ENCODE data around the gene ENTPD8.
A peak's percentile ranks its signal among the peaks of the same experiment; 100 is the strongest.

Gene ENTPD8

DNA sequence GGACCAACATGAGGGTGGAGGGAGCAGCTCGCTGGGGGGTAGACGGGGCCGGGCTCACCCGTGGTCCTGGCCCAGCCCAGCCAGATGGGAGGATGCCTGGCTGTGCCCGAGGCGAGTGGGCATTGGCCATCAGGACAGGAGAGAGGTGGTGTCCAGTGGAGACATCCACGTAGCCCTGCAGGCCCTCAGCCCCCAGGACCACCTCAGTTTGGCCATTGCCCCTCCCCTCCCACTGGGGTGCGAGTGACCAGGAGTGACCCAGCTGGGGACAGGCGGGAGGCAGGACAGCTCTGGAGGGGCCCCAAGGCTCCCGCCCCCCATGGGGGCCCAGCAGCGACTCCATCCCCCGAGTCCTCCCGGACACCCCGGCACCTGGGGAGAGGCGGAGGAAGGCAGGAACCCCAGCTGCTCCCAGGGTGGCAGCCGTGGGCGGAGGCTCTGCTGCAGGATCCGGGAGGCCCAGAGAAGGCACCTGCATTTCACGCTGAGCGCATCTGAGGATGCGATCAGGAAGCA lies 9.7 kb downstream of the ENTPD8 start:
- no peak for ATAC-seq
- TF ChIP-seq, protein P1, sequence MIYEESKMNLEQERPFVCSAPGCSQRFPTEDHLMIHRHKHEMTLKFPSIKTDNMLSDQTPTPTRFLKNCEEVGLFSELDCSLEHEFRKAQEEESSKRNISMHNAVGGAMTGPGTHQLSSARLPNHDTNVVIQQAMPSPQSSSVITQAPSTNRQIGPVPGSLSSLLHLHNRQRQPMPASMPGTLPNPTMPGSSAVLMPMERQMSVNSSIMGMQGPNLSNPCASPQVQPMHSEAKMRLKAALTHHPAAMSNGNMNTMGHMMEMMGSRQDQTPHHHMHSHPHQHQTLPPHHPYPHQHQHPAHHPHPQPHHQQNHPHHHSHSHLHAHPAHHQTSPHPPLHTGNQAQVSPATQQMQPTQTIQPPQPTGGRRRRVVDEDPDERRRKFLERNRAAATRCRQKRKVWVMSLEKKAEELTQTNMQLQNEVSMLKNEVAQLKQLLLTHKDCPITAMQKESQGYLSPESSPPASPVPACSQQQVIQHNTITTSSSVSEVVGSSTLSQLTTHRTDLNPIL (CRISPR knock-in tag; IDR thresholded peaks at IDR 0.05; ENCODE audit: low read depth) = no peak
- no peak for TF ChIP-seq GLIS3 (CRISPR knock-in tag; IDR thresholded peaks at IDR 0.05)
- no peak for TF ChIP-seq ZNF70 (CRISPR knock-in tag; IDR thresholded peaks at IDR 0.05)
- no peak for TF ChIP-seq ISL1 (CRISPR knock-in tag; IDR thresholded peaks at IDR 0.05)
- TF ChIP-seq CSDC2 (CRISPR knock-in tag; IDR thresholded peaks at IDR 0.05) = no peak
- TF ChIP-seq ZFP30 (CRISPR knock-in tag; IDR thresholded peaks at IDR 0.05) = no peak
- no peak for TF ChIP-seq ZC3H10 (CRISPR knock-in tag; IDR thresholded peaks at IDR 0.05)
- TF ChIP-seq, protein P2, sequence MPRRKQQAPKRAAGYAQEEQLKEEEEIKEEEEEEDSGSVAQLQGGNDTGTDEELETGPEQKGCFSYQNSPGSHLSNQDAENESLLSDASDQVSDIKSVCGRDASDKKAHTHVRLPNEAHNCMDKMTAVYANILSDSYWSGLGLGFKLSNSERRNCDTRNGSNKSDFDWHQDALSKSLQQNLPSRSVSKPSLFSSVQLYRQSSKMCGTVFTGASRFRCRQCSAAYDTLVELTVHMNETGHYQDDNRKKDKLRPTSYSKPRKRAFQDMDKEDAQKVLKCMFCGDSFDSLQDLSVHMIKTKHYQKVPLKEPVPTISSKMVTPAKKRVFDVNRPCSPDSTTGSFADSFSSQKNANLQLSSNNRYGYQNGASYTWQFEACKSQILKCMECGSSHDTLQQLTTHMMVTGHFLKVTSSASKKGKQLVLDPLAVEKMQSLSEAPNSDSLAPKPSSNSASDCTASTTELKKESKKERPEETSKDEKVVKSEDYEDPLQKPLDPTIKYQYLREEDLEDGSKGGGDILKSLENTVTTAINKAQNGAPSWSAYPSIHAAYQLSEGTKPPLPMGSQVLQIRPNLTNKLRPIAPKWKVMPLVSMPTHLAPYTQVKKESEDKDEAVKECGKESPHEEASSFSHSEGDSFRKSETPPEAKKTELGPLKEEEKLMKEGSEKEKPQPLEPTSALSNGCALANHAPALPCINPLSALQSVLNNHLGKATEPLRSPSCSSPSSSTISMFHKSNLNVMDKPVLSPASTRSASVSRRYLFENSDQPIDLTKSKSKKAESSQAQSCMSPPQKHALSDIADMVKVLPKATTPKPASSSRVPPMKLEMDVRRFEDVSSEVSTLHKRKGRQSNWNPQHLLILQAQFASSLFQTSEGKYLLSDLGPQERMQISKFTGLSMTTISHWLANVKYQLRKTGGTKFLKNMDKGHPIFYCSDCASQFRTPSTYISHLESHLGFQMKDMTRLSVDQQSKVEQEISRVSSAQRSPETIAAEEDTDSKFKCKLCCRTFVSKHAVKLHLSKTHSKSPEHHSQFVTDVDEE (CRISPR knock-in tag; IDR thresholded peaks at IDR 0.05) = no peak
- no peak for TF ChIP-seq BACH2 (CRISPR knock-in tag; IDR thresholded peaks at IDR 0.05; ENCODE audit: borderline replicate concordance)
- no peak for TF ChIP-seq RARB (CRISPR knock-in tag; IDR thresholded peaks at IDR 0.05)
- no peak for TF ChIP-seq TOX (CRISPR knock-in tag; IDR thresholded peaks at IDR 0.05; ENCODE audit: borderline replicate concordance)
- no peak for TF ChIP-seq ZNF565 (CRISPR knock-in tag; conservative IDR thresholded peaks at IDR 0.05; ENCODE audit: low read depth)
- TF ChIP-seq, protein P3, sequence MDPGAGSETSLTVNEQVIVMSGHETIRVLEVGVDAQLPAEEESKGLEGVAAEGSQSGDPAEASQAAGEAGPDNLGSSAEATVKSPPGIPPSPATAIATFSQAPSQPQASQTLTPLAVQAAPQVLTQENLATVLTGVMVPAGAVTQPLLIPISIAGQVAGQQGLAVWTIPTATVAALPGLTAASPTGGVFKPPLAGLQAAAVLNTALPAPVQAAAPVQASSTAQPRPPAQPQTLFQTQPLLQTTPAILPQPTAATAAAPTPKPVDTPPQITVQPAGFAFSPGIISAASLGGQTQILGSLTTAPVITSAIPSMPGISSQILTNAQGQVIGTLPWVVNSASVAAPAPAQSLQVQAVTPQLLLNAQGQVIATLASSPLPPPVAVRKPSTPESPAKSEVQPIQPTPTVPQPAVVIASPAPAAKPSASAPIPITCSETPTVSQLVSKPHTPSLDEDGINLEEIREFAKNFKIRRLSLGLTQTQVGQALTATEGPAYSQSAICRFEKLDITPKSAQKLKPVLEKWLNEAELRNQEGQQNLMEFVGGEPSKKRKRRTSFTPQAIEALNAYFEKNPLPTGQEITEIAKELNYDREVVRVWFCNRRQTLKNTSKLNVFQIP (CRISPR knock-in tag; IDR thresholded peaks at IDR 0.05; ENCODE audit: borderline replicate concordance, low read depth) = no peak

GRCh38 chr9:137430723-137431415 lies 10.3 kb downstream of the ENTPD8 start:
- TF ChIP-seq ZNF8 (CRISPR knock-in tag; IDR thresholded peaks at IDR 0.05) (no peak), TCF4 (CRISPR knock-in tag; IDR thresholded peaks at IDR 0.05; ENCODE audit: borderline replicate concordance) (no peak), OSR1 (CRISPR knock-in tag; IDR thresholded peaks at IDR 0.05) (no peak), TOX (CRISPR knock-in tag; IDR thresholded peaks at IDR 0.05; ENCODE audit: borderline replicate concordance) (no peak), ZFP30 (CRISPR knock-in tag; IDR thresholded peaks at IDR 0.05) (no peak)
- TF ChIP-seq, protein P3 (CRISPR knock-in tag; IDR thresholded peaks at IDR 0.05; ENCODE audit: borderline replicate concordance, low read depth) = no peak
- no peak for ATAC-seq

- TF ChIP-seq ISL1 (CRISPR knock-in tag; IDR thresholded peaks at IDR 0.05) = no peak
- TF ChIP-seq, protein P3 (CRISPR knock-in tag; IDR thresholded peaks at IDR 0.05; ENCODE audit: borderline replicate concordance, low read depth) = no peak
- no peak for TF ChIP-seq ZNF70 (CRISPR knock-in tag; IDR thresholded peaks at IDR 0.05)
- TF ChIP-seq ARNTL (CRISPR knock-in tag; IDR thresholded peaks at IDR 0.05; ENCODE audit: borderline replicate concordance, low read depth) = no peak
- TF ChIP-seq TOX (CRISPR knock-in tag; IDR thresholded peaks at IDR 0.05; ENCODE audit: borderline replicate concordance) = no peak
- no peak for TF ChIP-seq ZFP30 (CRISPR knock-in tag; IDR thresholded peaks at IDR 0.05)
- no peak for TF ChIP-seq ZFP3 (CRISPR knock-in tag; IDR thresholded peaks at IDR 0.05)
- no peak for TF ChIP-seq ZNF565 (CRISPR knock-in tag; conservative IDR thresholded peaks at IDR 0.05; ENCODE audit: low read depth)
- TF ChIP-seq BACH2 (CRISPR knock-in tag; IDR thresholded peaks at IDR 0.05; ENCODE audit: borderline replicate concordance) = no peak
- TF ChIP-seq GLIS3 (CRISPR knock-in tag; IDR thresholded peaks at IDR 0.05) = no peak
- TF ChIP-seq, protein P4, sequence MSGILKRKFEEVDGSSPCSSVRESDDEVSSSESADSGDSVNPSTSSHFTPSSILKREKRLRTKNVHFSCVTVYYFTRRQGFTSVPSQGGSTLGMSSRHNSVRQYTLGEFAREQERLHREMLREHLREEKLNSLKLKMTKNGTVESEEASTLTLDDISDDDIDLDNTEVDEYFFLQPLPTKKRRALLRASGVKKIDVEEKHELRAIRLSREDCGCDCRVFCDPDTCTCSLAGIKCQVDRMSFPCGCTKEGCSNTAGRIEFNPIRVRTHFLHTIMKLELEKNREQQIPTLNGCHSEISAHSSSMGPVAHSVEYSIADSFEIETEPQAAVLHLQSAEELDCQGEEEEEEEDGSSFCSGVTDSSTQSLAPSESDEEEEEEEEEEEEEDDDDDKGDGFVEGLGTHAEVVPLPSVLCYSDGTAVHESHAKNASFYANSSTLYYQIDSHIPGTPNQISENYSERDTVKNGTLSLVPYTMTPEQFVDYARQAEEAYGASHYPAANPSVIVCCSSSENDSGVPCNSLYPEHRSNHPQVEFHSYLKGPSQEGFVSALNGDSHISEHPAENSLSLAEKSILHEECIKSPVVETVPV (CRISPR knock-in tag; IDR thresholded peaks at IDR 0.05) = no peak
- ATAC-seq = peak; percentile 67
Measured at GRCh38 chr9:137429974-137430722, 11.0 kb downstream of the ENTPD8 start.

Measured in SK-N-SH treated with all-trans-retinoic acid at 6 μM for 48 hours (cell line).